NCI-H460 (cell line): ENCODE results near the gene ARMC9. TPM values are rescaled to one million over a fixed set of nuclear protein-coding genes. Genes with fewer than 3 reads are reported as not detected.
"Not testable (repeated sequence)": the region's sequence is repeated elsewhere in the genome, so short reads cannot be mapped to it uniquely, and the experiment has no call there.

Experiments
- DNase-seq: peaks from one replicate; pipeline ENCODE4 v3.0.0-alpha.2; 2016; ENCODE audit warnings: low read depth; ENCODE audit errors: extremely low read depth
- total RNA-seq: library from RNA; depleted of rRNA; stranded (reverse); fragments of >200 nt; shearing (Covaris generic); gene quantifications from 2 replicates; pipeline ENCODE4 v1.2.3, GENCODE V29; 2014

Gene ARMC9
- total RNA-seq, 1 experiment from 2014 or later, result 8.9 TPM

DNA sequence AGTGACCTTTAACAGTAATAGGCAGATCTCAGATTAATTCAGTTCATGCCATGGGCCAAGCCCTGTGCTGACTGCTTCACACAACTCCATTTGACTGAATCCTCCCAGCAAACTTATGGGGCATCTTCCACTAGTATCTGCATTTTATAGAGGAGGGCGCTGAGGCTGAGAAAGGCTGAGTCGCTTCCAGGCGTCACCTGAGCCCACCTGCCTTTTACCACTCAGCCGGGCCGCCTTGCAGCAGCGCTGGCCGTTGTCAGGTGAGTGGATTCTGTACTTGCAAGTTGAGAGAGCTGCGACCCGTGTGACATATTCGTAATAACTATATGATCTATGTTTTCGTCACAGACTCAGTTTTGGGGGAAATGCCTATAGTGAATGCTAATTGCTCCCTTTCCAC is 137.8 kb downstream of the ARMC9 start:
- no peak for DNase-seq

DNA sequence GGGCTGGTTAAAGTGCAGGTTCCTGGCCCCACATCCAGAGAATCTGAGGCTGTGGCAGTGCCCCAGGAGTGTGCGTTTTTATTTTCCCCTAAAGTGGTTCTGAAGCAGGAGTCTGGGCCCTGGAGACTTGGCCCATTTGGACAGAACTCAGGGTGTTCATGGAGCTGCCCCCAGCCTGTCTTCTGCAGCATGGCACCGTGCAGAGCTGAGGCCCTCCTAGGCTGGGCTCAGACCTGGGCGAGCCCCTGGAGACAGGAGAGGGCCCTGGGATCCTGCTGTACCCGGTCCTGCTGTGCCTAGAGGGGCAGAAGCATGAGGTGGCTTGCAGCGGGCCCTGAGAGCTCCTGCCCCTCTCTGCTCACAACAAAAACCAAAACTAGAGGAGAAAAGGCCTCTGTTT is 138.3 kb downstream of the ARMC9 start:
- no peak for DNase-seq

DNA sequence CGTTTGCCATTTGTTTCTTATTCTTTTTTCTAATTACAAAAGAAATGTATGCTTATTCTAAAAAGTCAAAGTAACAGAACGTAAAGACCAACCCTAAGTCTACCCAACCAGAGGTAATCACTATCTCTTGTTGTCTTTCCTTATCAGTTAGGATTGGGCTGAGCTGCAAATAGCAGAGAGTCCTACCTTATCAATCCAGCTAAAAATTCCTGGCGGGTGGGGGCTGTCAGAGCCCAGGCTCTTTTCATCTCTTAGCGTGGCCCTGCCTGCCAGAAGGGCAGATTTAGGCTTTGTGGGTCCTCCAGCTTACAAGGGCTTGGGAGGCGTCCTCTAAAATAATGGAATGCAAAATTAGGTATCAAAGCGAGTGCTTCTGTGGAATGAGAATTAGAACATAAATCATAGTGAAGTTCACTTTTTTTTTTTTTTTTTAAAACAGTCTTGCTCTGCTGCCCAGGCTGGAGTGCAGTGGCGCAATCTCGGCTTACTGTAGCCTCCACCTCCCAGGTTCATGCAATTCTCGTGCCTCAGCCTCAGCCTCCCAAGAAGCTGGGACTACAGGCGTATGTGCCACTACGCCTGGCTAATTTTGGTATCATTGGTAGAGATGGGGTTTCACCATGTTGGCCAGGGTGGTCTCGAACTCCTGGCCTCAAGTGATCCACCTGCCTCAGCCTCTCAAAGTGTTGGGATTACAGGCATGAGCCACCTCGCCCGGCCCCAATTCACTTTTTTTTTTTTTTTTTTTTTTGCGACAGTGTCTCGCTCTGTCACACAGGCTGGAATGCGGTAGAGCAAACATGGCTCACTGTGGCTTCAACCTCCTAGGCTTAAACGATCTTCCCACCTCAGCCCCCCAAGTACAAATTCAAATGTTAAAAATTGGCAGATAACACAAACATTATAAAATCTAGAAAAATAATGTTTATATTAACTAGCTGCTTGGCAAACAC is 139.7 kb downstream of the ARMC9 start:
- DNase-seq, result no peak

DNA sequence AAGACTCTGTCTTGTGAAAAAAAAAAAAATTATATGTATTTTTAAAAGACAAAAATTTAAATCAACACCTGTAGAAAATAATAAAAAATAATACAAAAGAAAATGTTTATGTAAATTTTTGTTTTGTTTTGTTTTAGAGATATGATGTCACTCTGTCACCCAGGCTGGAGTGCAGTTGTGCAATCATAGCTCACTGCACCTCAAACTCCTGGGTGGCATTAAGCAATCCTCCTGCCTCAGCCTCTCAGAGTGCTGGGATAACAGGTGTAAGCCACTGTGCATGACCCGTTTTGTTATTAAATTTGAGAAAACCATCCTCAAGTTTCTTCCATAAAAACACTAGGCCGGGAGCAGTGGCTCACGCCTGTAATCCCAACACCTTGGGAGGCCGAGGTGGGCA is 140.9 kb downstream of the ARMC9 start:
- DNase-seq, result no peak

DNA sequence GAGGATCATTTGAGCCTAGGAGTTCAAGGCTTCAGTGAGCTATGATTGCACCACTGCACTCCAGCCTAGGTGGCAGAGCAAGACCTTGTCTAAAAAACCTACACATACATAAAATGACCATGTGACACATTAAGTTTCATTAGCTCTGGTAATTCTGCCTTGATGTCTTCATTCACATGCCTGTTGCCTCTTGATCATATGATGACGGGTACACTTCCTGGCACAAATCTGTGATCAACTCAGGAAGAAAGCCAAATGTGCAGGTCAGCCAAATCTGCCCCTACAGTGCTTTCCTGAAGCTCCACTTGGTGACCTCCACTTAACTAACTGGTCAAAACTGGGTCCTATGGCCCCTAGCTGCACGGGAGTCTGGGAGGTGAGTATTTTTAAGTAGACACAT is 142.7 kb downstream of the ARMC9 start:
- no peak for DNase-seq

DNA sequence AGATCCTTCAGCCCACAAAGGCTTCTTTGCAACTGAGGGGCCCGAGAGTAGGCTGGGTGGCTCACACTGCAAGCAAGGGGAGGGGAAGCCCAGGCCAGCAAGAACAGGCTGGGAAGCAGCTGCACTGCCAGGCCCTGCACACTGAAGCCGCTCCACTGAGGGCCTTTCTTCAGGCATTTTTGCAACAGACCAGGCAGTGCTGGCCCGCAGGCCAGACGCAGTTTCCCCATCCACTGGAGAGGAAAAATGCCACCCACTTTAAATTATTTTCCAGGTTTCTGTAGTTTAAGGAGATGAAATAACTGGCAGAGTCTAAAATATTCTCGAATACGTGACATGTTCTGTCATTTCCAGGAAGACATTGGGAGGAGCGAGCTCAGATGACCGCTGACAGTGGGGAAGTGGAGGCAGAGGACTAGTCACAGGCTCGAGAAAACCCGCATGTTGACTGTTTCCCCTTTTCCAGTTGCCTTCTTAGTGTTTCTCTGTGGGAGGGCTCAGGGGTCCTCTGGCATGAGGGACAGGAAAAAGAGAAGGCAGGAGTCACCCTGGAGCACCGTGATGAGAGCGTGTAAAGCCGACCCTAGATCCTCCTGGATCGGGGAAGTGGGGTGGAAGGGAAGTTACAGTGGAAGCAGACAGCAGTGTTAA is 143.8 kb downstream of the ARMC9 start:
- no peak for DNase-seq

DNA sequence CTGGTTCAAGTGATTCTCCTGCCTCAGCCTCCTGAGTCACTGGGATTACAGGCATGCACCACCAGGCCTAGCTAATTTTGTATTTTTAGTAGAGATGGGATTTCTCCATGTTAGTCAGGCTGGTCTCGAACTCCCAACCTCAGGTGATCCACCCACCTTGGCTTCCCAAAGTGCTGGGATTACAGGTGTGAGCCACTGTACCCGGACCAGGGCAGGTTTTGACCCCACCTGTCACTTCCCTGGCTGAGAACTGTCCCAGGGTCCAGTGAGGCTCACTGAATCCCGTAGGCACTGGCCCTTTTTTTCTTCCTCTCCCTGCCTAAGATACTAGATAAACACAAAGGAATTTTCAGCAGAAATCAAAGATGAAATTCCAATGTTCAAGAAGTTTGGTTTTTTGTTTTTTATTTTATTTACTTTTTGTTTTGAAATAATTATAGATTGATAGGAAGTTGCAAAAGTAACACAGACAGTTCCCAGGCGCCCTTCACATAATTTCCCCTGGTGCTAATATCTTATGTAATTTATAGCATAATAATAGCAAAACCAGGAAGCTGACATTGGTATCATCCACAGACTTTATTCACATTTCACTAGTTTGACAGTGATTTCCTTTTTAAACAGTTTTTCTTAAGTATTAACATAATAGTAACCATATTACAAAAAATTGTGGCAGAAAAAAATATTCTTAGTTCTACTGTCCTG is 144.7 kb downstream of the ARMC9 start:
- DNase-seq, result no peak

DNA sequence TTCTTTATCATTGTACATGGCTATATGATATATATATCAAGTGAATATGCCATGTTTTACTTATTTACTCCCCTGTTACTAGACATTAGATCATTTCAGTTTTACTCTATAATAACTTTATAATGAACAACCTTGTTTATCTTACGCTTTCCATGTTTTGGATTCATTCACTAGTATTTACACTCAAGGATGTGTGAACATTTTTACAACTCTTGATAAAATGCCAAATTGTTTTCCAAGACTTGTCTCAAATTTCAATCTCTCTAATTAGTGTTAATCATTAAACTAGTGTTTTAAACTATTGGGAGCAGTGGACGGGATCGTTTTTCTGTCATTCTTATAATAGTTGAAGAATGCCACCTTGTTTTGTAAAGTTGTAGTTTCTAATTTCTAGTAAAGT is 145.6 kb downstream of the ARMC9 start:
- DNase-seq, result no peak

DNA sequence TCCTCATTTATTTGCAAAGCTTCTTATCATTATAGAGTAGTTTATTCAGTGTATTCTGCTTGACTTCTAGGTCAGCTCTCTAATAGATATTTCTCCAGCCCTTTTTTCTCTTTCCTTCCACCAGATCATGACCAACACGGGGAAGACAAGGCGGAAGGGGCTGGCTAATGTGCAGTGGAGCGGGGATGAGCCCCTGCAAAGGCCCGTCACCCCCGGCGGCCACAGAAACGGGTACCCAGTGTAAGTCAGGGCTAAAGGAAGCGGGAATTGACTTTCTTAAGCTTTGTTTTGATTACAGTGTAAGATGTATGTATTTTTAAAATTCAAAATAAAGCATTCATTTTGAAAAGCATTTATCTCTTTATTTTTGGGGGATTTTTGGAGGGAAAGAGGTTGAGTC is 146.4 kb downstream of the ARMC9 start:
- DNase-seq, result no peak

DNA sequence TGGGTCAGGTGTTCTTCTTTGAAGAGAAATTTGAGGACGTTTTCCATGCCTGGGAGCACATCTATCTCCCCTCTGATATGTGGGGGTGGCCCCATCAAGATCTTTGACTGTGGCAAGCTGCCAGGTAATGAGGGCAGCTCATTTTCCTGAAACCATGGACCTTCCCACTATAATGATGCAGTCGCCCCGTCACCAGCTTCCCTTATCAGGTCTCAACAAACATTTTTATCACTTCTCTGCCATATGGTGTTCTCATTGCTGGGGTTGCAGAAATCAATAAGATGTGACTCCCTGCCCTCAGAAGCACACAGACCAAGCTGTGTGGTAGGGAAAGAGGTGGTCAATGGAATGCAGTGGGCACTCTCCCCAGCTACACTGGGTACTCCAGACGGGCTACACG is 148.7 kb downstream of the ARMC9 start:
- no peak for DNase-seq

DNA sequence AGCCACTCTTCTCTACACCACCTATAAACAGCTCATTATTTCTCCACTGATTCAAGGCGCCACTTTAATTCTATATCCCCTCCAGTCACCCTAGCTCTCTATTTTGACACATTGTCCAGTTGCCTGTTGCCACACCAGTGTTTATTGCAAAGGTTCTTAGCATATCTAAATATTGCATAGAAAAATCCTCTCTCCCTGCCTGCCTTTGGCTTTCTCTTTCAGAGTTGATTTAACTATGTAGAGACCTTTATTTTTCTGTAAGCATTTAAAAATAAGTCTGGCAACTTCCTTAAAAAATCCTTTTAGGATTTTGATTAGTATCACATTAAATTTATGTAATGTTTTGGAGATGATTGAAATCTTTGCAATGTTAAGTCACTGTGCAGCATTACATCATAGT is 149.2 kb downstream of the ARMC9 start:
- no peak for DNase-seq

DNA sequence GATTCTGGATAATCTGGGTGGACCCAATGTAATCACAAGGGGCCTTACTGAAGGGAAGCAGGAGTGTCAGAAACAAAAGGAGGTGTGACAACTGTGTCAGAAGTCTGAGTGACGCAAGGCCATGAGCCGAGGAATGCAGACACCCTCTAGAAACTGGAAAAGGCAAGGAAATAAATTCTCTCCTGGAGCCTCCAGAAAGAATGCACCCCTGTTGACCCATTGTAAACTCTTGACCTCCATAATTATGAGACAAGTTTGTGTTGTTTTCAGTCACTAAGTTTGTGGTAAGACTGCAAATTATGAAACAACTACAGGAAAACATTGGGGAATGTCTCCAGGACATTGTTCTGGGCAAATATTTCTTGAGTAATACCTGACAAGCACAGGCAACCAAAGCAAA is 149.7 kb downstream of the ARMC9 start:
- no peak for DNase-seq

DNA sequence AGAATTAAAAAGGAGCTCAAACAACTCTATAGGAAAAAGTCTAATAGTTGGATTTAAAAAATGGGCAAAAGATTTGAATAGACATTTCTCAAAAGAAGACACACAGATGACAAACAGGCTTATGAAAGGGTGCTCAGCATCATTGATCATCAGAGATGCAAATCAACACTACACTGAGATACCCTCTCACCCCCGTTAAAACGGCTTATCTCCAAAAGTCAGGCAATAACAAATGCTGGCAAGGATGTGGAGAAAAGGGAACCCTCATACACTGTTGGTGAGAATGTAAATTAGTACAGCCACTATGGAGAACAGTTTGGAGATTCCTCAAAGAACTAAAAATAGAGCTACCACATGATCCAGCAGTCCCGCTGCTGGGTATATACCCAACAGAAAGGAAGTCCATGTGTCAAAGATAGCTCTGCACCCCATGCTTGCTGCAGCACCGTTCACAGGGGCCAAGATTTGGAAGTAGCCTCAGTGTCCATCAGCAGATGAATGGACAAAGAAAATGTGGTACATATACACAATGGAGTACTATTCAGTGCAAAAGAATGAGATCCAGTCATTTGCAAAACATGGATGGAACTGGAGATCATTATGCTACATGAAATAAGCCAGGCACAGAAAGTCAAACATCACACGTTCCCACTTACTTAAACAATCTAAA is 150.4 kb downstream of the ARMC9 start:
- DNase-seq, result no peak

DNA sequence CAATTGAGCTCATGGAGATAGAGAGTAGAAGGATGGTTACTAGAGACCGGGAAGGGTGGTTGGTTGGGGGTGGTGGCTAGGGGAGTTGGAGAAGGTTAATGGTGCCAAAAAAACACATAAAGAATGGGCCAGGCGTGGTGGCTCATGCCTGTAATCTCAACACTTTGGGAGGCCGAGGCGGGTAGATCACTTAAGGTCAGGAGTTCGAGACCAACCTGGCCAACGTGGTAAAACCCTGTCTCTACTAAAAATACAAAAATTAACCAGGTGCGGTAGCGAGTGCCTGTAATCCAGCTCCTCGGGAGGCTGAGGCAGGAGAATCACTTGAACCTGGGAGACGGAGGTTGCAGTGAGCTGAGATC is 150.9 kb downstream of the ARMC9 start:
- not testable (repeated sequence) for DNase-seq

DNA sequence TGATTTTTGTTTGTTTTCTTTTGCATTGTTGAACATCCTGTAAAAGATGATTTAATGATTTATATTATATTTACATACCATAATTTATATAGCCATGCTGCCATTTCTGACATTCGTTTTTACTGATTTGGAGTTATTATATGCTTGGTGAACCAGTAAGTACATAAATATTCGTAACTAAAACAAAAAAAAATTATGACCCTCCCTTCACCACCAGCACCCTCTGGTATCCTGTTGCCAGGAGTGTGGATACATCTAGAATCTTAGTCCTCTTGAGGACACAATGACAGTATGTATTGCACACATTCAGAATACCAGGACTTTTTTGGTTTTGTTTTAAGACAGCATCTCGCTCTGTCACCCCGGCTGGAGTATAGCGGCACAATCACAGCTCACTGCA is 153.2 kb downstream of the ARMC9 start:
- DNase-seq, result no peak

DNA sequence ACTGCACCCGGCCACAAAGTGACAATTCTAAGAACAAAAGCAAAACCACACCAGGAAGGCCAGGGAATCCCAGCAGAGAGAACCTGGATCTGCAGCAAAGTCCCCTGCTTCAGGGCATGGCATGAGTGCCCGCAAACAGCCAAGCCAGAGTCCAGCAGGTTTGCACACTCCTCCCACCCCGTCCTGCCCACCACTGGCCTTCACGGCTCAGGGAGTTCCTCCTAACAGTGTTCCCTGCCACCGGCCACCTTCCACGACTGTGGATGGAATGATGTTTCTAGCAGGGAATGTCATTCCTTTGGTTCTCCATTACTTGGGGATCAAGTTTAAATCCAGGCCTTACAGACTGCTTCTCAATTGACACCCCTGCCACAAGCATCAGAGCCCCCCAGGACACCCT is 155.0 kb downstream of the ARMC9 start:
- no peak for DNase-seq

DNA sequence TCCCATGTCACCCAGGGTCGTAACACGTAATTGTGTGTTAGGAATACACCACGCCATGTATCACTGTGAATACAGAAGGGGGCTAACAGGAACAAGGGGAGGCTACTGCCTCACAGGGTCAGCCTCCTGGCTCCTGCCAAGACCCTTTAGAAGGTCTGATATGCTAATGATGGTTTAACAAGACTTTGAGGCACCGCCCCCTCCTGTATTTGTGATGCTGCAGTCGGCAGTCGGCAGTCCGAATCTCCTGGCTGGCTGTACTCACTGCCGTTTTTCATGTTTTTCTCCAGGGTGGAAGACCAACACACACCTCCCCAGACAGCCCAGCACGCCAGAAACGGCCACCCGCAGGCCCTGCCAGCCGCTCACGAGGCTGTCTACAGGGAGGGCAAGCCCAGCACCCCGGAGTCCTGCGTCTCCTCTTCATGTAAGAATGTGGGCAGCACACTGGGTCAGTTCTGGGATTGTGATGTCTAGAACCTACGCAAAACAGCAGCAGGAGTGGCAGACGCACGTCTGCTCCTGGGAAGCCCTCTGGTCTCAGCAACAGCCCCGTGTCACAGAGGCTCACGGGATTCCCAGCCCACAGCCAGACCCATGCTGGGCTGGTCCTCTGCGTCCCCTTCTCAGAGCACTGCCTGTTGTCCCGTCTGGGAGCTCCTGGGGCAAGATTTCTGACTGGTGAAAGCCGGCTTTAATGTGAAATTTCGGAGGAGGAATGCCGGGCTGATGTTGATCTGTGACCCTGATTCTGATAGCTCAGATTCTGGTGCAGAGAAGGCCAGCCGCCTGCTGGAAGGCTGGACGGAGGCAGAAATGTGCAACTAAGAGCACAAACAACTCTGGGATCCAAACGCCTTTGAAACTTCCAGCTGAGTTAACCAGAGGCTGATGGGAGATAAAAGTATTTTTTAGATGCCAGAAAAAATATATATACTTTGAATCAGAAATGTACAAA is 157.4 kb downstream of the ARMC9 start:
- DNase-seq, result no peak

DNA sequence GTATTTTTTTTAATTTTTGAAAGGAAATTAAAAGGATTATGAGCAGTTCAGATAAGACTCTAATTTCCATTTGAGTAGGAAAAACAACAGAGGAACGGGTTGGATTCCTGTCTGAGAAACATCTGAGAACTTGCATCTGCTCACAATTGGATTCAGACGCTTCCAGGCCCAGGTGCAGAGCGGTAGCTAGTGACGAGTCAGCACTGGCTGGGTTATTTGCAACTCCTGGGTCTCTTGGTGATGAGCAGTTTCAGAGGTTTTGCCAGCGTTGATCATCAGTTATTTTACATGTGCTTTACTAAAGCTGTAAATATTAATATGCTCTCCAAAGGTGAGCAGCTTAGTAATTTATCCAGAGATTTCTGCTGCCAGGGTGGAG is 158.0 kb downstream of the ARMC9 start:
- DNase-seq, result no peak

DNA sequence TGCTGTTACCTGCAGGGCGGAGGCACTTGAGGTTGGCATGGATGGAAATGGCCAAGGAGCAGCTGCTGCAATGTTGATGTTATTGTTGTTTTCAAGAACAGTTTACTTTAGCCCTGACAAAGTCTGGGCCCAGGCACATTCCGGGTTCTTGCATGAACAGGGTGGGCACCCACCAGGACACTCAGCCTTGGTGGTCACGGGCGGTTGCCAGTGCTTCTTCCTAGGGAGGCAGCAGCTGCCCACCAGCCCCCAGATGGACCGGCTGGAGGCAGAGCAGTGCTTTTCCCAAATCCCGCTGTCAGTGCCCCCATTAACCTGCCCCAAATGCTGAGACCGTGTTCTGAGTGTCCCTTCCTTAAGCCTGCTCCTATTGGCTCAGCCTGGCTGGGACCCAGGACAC is 158.6 kb downstream of the ARMC9 start:
- DNase-seq, result no peak

DNA sequence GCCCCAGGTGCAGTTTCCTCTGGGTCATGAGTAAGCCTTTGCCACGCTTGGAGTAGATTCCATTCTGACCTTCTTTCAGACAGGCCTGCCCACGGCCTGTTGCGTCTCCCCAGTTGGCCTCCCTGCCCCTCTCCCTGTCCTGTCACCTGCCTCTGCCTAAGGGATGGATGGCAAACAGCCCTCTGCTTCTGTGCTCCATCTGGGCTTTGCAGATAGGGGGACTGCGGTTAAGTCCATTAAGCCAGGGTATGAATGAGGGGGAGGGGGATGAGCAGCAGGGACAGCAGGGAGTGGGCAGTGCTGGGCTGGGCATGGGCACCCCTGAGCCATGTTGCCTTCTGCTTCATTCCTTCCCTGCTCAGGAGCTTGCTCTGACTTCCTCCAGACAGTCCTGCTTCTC is 159.5 kb downstream of the ARMC9 start:
- DNase-seq, result no peak
